Hematopoietic multipotent progenitor cell treated with erythropoietin and hydrocortisone succinate and interleukin-3 and kit ligand, for 15 days (in vitro differentiated cells): ENCODE data around the gene PDE1A.

ENCODE experiments used
- DNase-seq: peaks from one replicate; pipeline ENCODE4 v3.0.0-alpha.2; 2015; ENCODE audit warnings: low spot score

PDE1A gene

GRCh38 chr2:182128821-182129707, 297.8 kb downstream of the PDE1A start:
- DNase-seq = no peak

GRCh38 chr2:182117196-182117595, 309.6 kb downstream of the PDE1A start:
- DNase-seq = no peak

- DNase-seq = no peak
Measured at GRCh38 chr2:182116774-182117173, 310.1 kb downstream of the PDE1A start.

- no peak for DNase-seq
Measured at GRCh38 chr2:182115258-182115657, 311.6 kb downstream of the PDE1A start.

GRCh38 chr2:182113334-182113733, 313.5 kb downstream of the PDE1A start:
- no peak for DNase-seq

- no peak for DNase-seq
Measured at GRCh38 chr2:182110347-182110746, 316.5 kb downstream of the PDE1A start.

GRCh38 chr2:182103526-182103925, 323.3 kb downstream of the PDE1A start:
- DNase-seq = no peak

GRCh38 chr2:182101263-182101662, 325.6 kb downstream of the PDE1A start:
- peak; percentile 3 for DNase-seq

- DNase-seq = no peak
Measured at GRCh38 chr2:182098648-182099047, 328.2 kb downstream of the PDE1A start.

- no peak for DNase-seq
Measured at GRCh38 chr2:182097571-182098164, 329.2 kb downstream of the PDE1A start.

GRCh38 chr2:182090486-182090885, 336.4 kb downstream of the PDE1A start:
- no peak for DNase-seq
